ENCODE measurements around the gene KLF2.
"Not testable (repeated sequence)": the region's sequence is repeated elsewhere in the genome, so short reads cannot be mapped to it uniquely, and the experiment has no call there.

Gene KLF2

GRCh38 chr19:16338470-16339360, 14.1 kb downstream of the KLF2 start:
- DNase-seq (ENCODE audit: low spot score) = no peak

GRCh38 chr19:16339361-16339725, 14.7 kb downstream of the KLF2 start:
- no peak for DNase-seq (ENCODE audit: low spot score)

GRCh38 chr19:16340092-16340491, 15.5 kb downstream of the KLF2 start:
- no peak for DNase-seq (ENCODE audit: low spot score)

- no peak for DNase-seq (ENCODE audit: low spot score)
Observed at GRCh38 chr19:16340654-16341053, 16.0 kb downstream of the KLF2 start.

- no peak for DNase-seq (ENCODE audit: low spot score)
Observed at GRCh38 chr19:16342002-16342715, 17.5 kb downstream of the KLF2 start.

GRCh38 chr19:16343156-16343555, 18.5 kb downstream of the KLF2 start:
- DNase-seq (ENCODE audit: low spot score) = no peak

- no peak for DNase-seq (ENCODE audit: low spot score)
Observed at GRCh38 chr19:16345457-16345856, 20.8 kb downstream of the KLF2 start.

GRCh38 chr19:16347099-16347498, 22.5 kb downstream of the KLF2 start:
- DNase-seq (ENCODE audit: low spot score) = not testable (repeated sequence)

- DNase-seq (ENCODE audit: low spot score) = no peak
Observed at GRCh38 chr19:16347706-16348105, 23.1 kb downstream of the KLF2 start.

- DNase-seq (ENCODE audit: low spot score) = no peak
Observed at GRCh38 chr19:16349551-16350152, 25.0 kb downstream of the KLF2 start.

- no peak for DNase-seq (ENCODE audit: low spot score)
Observed at GRCh38 chr19:16351133-16351809, 26.6 kb downstream of the KLF2 start.

- DNase-seq (ENCODE audit: low spot score) = no peak
Observed at GRCh38 chr19:16355293-16356043, 30.8 kb downstream of the KLF2 start.

- no peak for DNase-seq (ENCODE audit: low spot score)
Observed at GRCh38 chr19:16358456-16358855, 33.8 kb downstream of the KLF2 start.

- DNase-seq (ENCODE audit: low spot score) = no peak
Observed at GRCh38 chr19:16359074-16359473, 34.4 kb downstream of the KLF2 start.

- DNase-seq (ENCODE audit: low spot score) = no peak
Observed at GRCh38 chr19:16359964-16360363, 35.3 kb downstream of the KLF2 start.

GRCh38 chr19:16360738-16361137, 36.1 kb downstream of the KLF2 start:
- no peak for DNase-seq (ENCODE audit: low spot score)

- no peak for DNase-seq (ENCODE audit: low spot score)
Observed at GRCh38 chr19:16361254-16361653, 36.6 kb downstream of the KLF2 start.

- DNase-seq (ENCODE audit: low spot score) = no peak
Observed at GRCh38 chr19:16361926-16362325, 37.3 kb downstream of the KLF2 start.

GRCh38 chr19:16363133-16363851, 38.7 kb downstream of the KLF2 start:
- DNase-seq (ENCODE audit: low spot score) = no peak

- DNase-seq (ENCODE audit: low spot score) = no peak
Observed at GRCh38 chr19:16363852-16364230, 39.2 kb downstream of the KLF2 start.

GRCh38 chr19:16364231-16364865, 39.7 kb downstream of the KLF2 start:
- no peak for DNase-seq (ENCODE audit: low spot score)
